WTC11 (cell line): Measurements from ENCODE around the gene PTPN7. TPM values are rescaled to one million over a fixed set of nuclear protein-coding genes. Genes with fewer than 3 reads are reported as not detected.

Experiments used
- ATAC-seq: fragments of 200-7000 bp; cut with Tn5 transposase; 2 replicates; pipeline ENCODE4 v1.10.0; 2021; ENCODE audit warnings: mild to moderate bottlenecking, moderate library complexity
- CTCF ChIA-PET: fragments of 300-600 bp; sonication (Branson Sonifier 250); formaldehyde crosslinking; loops from one replicate; lab custom pipeline; 2021; ENCODE audit warnings: antibody characterized with exemption; lab: Charles Lee
- POLR2A ChIA-PET: fragments of 350-600 bp; sonication (Branson Sonifier 250); formaldehyde crosslinking; loops from one replicate; lab custom pipeline; 2021; ENCODE audit warnings: antibody characterized with exemption; lab: Charles Lee
- DNase-seq: peaks from one replicate; pipeline ENCODE4 v3.0.0; 2021; ENCODE audit warnings: low spot score
- H3K27ac Mint-ChIP-seq: 2 replicates; pipeline ENCODE4 v1.8.0; 2021; ENCODE audit warnings: mixed read lengths
- H3K27me3 Mint-ChIP-seq: 2 replicates; pipeline ENCODE4 v1.8.0; 2021; ENCODE audit warnings: low read depth, mild to moderate bottlenecking, moderate library complexity, mixed read lengths
- H3K36me3 Mint-ChIP-seq: 2 replicates; pipeline ENCODE4 v1.8.0; 2021; ENCODE audit warnings: mixed read lengths
- H3K4me1 Mint-ChIP-seq: 2 replicates; pipeline ENCODE4 v1.8.0; 2022; ENCODE audit warnings: mixed read lengths
- H3K4me3 Mint-ChIP-seq: 2 replicates; pipeline ENCODE4 v1.8.0; 2021; ENCODE audit warnings: mild to moderate bottlenecking, moderate library complexity, mixed read lengths
- H3K9me3 Mint-ChIP-seq: 2 replicates; pipeline ENCODE4 v1.8.0; 2021; ENCODE audit warnings: mixed read lengths
- CBFB ChIP-seq: sonication (generic); formaldehyde crosslinking; IDR thresholded peaks from 2 replicates; pipeline ENCODE4 v1.8.1; 2022; ENCODE audit warnings: mild to moderate bottlenecking, low read depth, missing genetic modification reagents
- ESRRA ChIP-seq: sonication (generic); formaldehyde crosslinking; IDR thresholded peaks from 2 replicates; pipeline ENCODE4 v1.8.1; 2022; ENCODE audit warnings: mild to moderate bottlenecking, missing genetic modification reagents, borderline replicate concordance
- JUN ChIP-seq: sonication (generic); formaldehyde crosslinking; IDR thresholded peaks from 2 replicates; pipeline ENCODE4 v1.8.0; 2023; ENCODE audit warnings: mild to moderate bottlenecking, missing genetic modification reagents
- NFE2L1 ChIP-seq: sonication (generic); formaldehyde crosslinking; IDR thresholded peaks from 2 replicates; pipeline ENCODE4 v1.8.1; 2023; ENCODE audit warnings: missing genetic modification reagents
- NR3C1 ChIP-seq: sonication (generic); formaldehyde crosslinking; conservative IDR thresholded peaks from 2 replicates; pipeline ENCODE4 v1.8.1; 2023; ENCODE audit warnings: low read depth, mild to moderate bottlenecking, missing genetic modification reagents
- SOX15 ChIP-seq: fragments of 250-450 bp; sonication (Bioruptor Pico); IDR thresholded peaks from 2 replicates; pipeline ENCODE4 v1.9.0; 2021; ENCODE audit warnings: mild to moderate bottlenecking
- TEAD1 ChIP-seq: sonication (generic); formaldehyde crosslinking; IDR thresholded peaks from 2 replicates; pipeline ENCODE4 v1.8.0; 2022; ENCODE audit warnings: mild to moderate bottlenecking, missing genetic modification reagents
- TEAD4 ChIP-seq: sonication (generic); formaldehyde crosslinking; IDR thresholded peaks from 2 replicates; pipeline ENCODE4 v1.8.0; 2022; ENCODE audit warnings: mild to moderate bottlenecking, missing genetic modification reagents
- total RNA-seq: library from RNA; stranded (reverse); gene quantifications from 3 replicates; pipeline ENCODE4 v1.2.3, GENCODE V29; 2021
- TF ChIP-seq, protein P1 (sequence below): sonication (generic); formaldehyde crosslinking; IDR thresholded peaks from 2 replicates; pipeline ENCODE4 v1.8.0; 2022; ENCODE audit warnings: mild to moderate bottlenecking, missing genetic modification reagents
- TF ChIP-seq, protein P2 (sequence below): sonication (generic); formaldehyde crosslinking; IDR thresholded peaks from 2 replicates; pipeline ENCODE4 v1.8.0; 2023; ENCODE audit warnings: mild to moderate bottlenecking, missing genetic modification reagents
- TF ChIP-seq, protein P3 (sequence below): sonication (generic); formaldehyde crosslinking; IDR thresholded peaks from 2 replicates; pipeline ENCODE4 v1.8.1; 2023; ENCODE audit warnings: mild to moderate bottlenecking, missing genetic modification reagents, borderline replicate concordance
- TF ChIP-seq, protein P4 (sequence below): sonication (generic); formaldehyde crosslinking; IDR thresholded peaks from 2 replicates; pipeline ENCODE4 v1.8.0; 2022; ENCODE audit warnings: mild to moderate bottlenecking, missing genetic modification reagents
- TF ChIP-seq, protein P5 (sequence below): fragments of 250-450 bp; sonication (Bioruptor Pico); IDR thresholded peaks from 2 replicates; pipeline ENCODE4 v1.8.0; 2021; ENCODE audit warnings: mild to moderate bottlenecking

PTPN7 gene
- total RNA-seq, 1 experiment from 2014 or later: 0.98 TPM

DNA sequence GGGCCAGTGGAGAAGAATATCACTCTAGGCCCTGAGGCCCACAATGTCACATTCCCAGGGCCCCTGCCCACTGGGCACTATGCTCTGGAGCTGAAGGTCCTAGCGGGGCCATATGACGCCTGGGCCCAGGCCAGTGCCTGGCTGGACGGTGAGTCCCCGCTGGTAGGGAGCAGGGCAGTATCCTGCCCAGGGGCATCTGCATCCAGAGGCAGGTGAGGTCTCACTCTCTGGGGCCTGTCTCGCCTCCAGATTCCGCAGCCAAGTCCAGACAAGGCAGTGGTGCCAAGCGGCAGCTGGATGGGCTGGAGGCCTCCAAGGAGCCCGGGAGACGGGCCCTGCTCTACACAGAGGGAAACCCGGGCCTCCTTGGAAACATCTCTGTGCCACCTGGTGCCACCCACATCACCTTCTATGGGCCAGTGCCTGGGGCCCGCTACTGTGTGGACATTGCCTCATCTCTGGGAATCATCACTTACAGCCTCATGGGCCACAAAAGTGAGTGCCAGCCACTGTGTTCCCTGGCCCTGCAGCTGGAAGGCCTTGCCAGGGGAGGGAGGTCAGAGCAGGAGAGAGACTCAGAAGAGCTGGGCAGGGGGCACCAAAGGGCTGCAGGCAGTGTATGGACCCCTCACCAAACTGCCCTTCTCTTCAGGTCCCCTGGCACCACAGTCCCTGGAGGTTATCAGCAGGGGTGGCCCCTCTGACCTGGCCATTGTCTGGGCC lies 11.1 kb upstream of the PTPN7 start:
- Mint-ChIP-seq H3K4me3 (no peak overlapping the region), H3K27me3 (no peaks in the 10 kb centered on the region), H3K4me1 (peaks cover 5% of the 10 kb centered on the region), H3K27ac (no peak overlapping the region), H3K36me3 (no peaks in the 10 kb centered on the region), H3K9me3 (no peaks in the 10 kb centered on the region)
- ATAC-seq (no peak), DNase-seq (no peak)
- POLR2A ChIA-PET: no interaction called here
- CTCF ChIA-PET: interaction anchor here (1.1 to 1.4 kb wide), 2 partner anchors 14 to 17 kb away, joined by 3 read pairs; no protein-coding TSS in a partner anchor
- no peak for TF ChIP-seq SOX15 (CRISPR knock-in tag)
- TF ChIP-seq, protein P1, sequence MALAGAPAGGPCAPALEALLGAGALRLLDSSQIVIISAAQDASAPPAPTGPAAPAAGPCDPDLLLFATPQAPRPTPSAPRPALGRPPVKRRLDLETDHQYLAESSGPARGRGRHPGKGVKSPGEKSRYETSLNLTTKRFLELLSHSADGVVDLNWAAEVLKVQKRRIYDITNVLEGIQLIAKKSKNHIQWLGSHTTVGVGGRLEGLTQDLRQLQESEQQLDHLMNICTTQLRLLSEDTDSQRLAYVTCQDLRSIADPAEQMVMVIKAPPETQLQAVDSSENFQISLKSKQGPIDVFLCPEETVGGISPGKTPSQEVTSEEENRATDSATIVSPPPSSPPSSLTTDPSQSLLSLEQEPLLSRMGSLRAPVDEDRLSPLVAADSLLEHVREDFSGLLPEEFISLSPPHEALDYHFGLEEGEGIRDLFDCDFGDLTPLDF (CRISPR knock-in tag): no peak

DNA sequence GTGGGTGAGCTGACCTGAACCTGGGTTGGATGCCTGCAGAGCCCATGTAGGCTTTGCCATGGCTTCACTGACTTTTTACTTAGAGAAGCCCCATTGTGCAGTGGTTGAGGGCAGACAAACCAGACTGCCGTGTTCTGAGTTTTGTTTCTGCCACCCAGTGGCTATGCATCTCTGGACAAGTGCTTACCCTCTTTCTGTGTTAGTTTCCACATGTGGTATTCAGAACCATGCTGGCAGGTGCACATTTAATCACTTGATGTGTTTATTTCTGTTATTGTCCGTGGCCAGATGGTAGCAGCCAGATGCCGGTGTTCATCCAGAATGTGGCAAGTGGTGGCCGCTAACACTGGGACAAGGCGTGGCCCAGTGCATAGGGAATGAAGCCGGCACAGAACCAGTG lies 10.3 kb upstream of the PTPN7 start:
- ChIA-PET POLR2A (no interaction called here), CTCF (interaction anchor here (1.3 to 1.4 kb wide), 2 partner anchors 14 to 16 kb away, joined by 3 to 6 read pairs; no protein-coding TSS in a partner anchor)
- Mint-ChIP-seq H3K27ac (no peak overlapping the region), H3K36me3 (no peaks in the 10 kb centered on the region), H3K27me3 (no peaks in the 10 kb centered on the region), H3K4me3 (no peak overlapping the region), H3K9me3 (no peaks in the 10 kb centered on the region), H3K4me1 (peaks cover 9% of the 10 kb centered on the region)
- ATAC-seq (no peak), DNase-seq (no peak)
- TF ChIP-seq CBFB (CRISPR knock-in tag): no peak
- TF ChIP-seq, protein P2, sequence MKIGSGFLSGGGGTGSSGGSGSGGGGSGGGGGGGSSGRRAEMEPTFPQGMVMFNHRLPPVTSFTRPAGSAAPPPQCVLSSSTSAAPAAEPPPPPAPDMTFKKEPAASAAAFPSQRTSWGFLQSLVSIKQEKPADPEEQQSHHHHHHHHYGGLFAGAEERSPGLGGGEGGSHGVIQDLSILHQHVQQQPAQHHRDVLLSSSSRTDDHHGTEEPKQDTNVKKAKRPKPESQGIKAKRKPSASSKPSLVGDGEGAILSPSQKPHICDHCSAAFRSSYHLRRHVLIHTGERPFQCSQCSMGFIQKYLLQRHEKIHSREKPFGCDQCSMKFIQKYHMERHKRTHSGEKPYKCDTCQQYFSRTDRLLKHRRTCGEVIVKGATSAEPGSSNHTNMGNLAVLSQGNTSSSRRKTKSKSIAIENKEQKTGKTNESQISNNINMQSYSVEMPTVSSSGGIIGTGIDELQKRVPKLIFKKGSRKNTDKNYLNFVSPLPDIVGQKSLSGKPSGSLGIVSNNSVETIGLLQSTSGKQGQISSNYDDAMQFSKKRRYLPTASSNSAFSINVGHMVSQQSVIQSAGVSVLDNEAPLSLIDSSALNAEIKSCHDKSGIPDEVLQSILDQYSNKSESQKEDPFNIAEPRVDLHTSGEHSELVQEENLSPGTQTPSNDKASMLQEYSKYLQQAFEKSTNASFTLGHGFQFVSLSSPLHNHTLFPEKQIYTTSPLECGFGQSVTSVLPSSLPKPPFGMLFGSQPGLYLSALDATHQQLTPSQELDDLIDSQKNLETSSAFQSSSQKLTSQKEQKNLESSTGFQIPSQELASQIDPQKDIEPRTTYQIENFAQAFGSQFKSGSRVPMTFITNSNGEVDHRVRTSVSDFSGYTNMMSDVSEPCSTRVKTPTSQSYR: no peak
- TF ChIP-seq, protein P3, sequence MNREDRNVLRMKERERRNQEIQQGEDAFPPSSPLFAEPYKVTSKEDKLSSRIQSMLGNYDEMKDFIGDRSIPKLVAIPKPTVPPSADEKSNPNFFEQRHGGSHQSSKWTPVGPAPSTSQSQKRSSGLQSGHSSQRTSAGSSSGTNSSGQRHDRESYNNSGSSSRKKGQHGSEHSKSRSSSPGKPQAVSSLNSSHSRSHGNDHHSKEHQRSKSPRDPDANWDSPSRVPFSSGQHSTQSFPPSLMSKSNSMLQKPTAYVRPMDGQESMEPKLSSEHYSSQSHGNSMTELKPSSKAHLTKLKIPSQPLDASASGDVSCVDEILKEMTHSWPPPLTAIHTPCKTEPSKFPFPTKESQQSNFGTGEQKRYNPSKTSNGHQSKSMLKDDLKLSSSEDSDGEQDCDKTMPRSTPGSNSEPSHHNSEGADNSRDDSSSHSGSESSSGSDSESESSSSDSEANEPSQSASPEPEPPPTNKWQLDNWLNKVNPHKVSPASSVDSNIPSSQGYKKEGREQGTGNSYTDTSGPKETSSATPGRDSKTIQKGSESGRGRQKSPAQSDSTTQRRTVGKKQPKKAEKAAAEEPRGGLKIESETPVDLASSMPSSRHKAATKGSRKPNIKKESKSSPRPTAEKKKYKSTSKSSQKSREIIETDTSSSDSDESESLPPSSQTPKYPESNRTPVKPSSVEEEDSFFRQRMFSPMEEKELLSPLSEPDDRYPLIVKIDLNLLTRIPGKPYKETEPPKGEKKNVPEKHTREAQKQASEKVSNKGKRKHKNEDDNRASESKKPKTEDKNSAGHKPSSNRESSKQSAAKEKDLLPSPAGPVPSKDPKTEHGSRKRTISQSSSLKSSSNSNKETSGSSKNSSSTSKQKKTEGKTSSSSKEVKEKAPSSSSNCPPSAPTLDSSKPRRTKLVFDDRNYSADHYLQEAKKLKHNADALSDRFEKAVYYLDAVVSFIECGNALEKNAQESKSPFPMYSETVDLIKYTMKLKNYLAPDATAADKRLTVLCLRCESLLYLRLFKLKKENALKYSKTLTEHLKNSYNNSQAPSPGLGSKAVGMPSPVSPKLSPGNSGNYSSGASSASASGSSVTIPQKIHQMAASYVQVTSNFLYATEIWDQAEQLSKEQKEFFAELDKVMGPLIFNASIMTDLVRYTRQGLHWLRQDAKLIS: no peak
- no peak for TF ChIP-seq TEAD4 (CRISPR knock-in tag)
- TF ChIP-seq, protein P1 (CRISPR knock-in tag): no peak
- no peak for TF ChIP-seq JUN (CRISPR knock-in tag)
- no peak for TF ChIP-seq ESRRA (CRISPR knock-in tag)
- TF ChIP-seq, protein P4, sequence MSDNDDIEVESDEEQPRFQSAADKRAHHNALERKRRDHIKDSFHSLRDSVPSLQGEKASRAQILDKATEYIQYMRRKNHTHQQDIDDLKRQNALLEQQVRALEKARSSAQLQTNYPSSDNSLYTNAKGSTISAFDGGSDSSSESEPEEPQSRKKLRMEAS (CRISPR knock-in tag): no peak
- TF ChIP-seq TEAD1: no peak
- no peak for TF ChIP-seq NFE2L1 (CRISPR knock-in tag)
- TF ChIP-seq, protein P5, sequence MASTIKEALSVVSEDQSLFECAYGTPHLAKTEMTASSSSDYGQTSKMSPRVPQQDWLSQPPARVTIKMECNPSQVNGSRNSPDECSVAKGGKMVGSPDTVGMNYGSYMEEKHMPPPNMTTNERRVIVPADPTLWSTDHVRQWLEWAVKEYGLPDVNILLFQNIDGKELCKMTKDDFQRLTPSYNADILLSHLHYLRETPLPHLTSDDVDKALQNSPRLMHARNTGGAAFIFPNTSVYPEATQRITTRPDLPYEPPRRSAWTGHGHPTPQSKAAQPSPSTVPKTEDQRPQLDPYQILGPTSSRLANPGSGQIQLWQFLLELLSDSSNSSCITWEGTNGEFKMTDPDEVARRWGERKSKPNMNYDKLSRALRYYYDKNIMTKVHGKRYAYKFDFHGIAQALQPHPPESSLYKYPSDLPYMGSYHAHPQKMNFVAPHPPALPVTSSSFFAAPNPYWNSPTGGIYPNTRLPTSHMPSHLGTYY (CRISPR knock-in tag): no peak
- no peak for TF ChIP-seq NR3C1 (CRISPR knock-in tag)
